GM23248 (cell line): ENCODE measurements around the gene MAB21L3.

ENCODE experiments used
- EZH2 ChIP-seq: fragments of 200-600 bp; sonication (generic); IDR thresholded peaks from 2 replicates; pipeline ENCODE4 v1.6.1; 2018; ENCODE audit warnings: antibody characterized with exemption, mild to moderate bottlenecking; ENCODE audit not compliant: insufficient read depth, poor library complexity, severe bottlenecking
- EZH2phosphoT487 ChIP-seq: fragments of 200-600 bp; sonication (generic); IDR thresholded peaks from 2 replicates; pipeline ENCODE4 v1.6.1; 2018; ENCODE audit warnings: antibody characterized with exemption, moderate library complexity, mild to moderate bottlenecking, low read depth; ENCODE audit not compliant: insufficient read depth

DNA sequence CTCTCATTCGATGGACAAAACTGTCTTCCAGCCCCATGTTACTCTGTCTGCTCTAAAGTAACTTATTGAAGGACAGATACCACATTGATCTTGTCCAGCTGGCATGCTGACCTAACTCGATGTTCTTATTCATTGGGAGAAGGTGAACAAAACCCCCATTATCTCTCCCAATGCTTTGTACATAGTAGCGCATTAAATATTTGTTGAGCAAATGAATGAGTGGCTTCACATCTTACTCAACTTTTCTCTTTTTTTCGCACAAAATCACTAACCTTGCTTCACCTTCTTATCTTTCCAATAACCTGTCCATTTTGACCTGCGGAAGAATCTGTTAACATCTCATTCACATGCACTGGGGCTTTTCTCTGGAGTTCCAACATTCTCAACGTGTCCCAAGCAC, 18.3 kb downstream of the MAB21L3 start:
- TF ChIP-seq EZH2 (no peak), EZH2phosphoT487 (no peak)
